GM18499 (cell line): ENCODE data around the gene STOML1.
"Not testable (repeated sequence)": the region's sequence is repeated elsewhere in the genome, so short reads cannot be mapped to it uniquely, and the experiment has no call there.

ENCODE experiments used
- ATAC-seq: cut with Tn5 transposase; IDR thresholded peaks from one replicate; pipeline ENCODE4 v1.9.1; 2021; ENCODE audit warnings: moderate number of reproducible peaks; ENCODE audit not compliant: insufficient read depth, unreplicated experiment

Gene STOML1

GRCh38 chr15:73949496-73949895 lies 42.6 kb downstream of the STOML1 start:
- ATAC-seq: no peak

GRCh38 chr15:73948982-73949381 lies 43.1 kb downstream of the STOML1 start:
- no peak for ATAC-seq

GRCh38 chr15:73948396-73948795 lies 43.7 kb downstream of the STOML1 start:
- ATAC-seq: no peak

GRCh38 chr15:73947651-73948050 lies 44.4 kb downstream of the STOML1 start:
- ATAC-seq: no peak

- no peak for ATAC-seq
These were observed 45.2 kb downstream of the STOML1 start for GRCh38 chr15:73946795-73947370.

- ATAC-seq: no peak
These were observed 45.9 kb downstream of the STOML1 start for GRCh38 chr15:73946046-73946721.

GRCh38 chr15:73945130-73945508 lies 47.0 kb downstream of the STOML1 start:
- ATAC-seq: no peak

GRCh38 chr15:73944161-73945129 lies 47.6 kb downstream of the STOML1 start:
- ATAC-seq: no peak

- no peak for ATAC-seq
These were observed 49.3 kb downstream of the STOML1 start for GRCh38 chr15:73942751-73943270.

GRCh38 chr15:73941871-73942635 lies 50.0 kb downstream of the STOML1 start:
- no peak for ATAC-seq

GRCh38 chr15:73941449-73941848 lies 50.6 kb downstream of the STOML1 start:
- no peak for ATAC-seq

- ATAC-seq: no peak
These were observed 51.1 kb downstream of the STOML1 start for GRCh38 chr15:73941044-73941443.

- no peak for ATAC-seq
These were observed 51.8 kb downstream of the STOML1 start for GRCh38 chr15:73940061-73940981.

- no peak for ATAC-seq
These were observed 53.0 kb downstream of the STOML1 start for GRCh38 chr15:73939138-73939537.

- not testable (repeated sequence) for ATAC-seq
These were observed 53.6 kb downstream of the STOML1 start for GRCh38 chr15:73938516-73938915.

- ATAC-seq: no peak
These were observed 54.4 kb downstream of the STOML1 start for GRCh38 chr15:73937726-73938125.

GRCh38 chr15:73937296-73937695 lies 54.8 kb downstream of the STOML1 start:
- ATAC-seq: no peak

GRCh38 chr15:73936588-73937290 lies 55.4 kb downstream of the STOML1 start:
- ATAC-seq: no peak

- ATAC-seq: no peak
These were observed 55.9 kb downstream of the STOML1 start for GRCh38 chr15:73936181-73936580.
